ENCODE data around the gene UBE2Z.

UBE2Z gene

DNA sequence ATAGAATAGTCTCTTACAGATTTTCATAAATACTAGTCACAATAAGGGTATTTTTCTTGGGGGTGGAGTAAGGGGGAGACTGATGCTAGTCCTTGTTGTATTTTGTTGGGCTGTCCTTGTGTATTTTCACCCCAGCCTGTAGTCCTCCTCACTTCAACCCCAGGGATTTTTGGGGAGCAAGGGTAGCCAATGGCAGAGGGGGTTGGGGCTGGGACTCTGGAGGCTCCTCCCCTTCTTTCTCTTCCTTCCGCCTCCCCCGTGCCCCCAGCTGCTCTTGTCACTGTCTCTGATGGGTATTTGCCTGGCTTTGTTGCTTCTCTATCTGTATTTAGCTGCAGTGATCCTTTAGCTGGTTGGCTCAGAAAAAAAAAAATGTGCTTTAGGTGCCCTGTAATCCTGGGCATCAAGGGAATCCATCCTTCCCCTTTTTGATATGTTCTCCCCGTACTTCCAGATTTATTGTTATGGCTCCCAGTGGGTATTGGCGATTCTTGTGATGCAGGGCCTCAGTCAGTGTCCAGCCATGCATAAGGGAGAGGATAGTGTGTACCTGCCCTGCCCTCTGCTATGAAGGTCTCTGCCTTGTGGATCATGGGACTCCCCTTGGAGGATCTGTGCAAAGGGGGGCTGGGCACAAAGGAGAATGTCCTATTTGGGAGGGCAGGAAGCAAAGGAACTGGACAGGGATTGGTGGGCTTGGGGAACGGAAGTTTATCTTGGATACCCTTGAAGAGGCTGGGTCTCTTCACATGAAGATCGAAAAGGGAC lies 20.0 kb downstream of the UBE2Z start:
- ATAC-seq (ENCODE audit: insufficient read depth, low read depth) (peak; percentile 15; the same call in 1 of the 3 replicates), DNase-seq (no peak)
- TF ChIP-seq, protein P1, sequence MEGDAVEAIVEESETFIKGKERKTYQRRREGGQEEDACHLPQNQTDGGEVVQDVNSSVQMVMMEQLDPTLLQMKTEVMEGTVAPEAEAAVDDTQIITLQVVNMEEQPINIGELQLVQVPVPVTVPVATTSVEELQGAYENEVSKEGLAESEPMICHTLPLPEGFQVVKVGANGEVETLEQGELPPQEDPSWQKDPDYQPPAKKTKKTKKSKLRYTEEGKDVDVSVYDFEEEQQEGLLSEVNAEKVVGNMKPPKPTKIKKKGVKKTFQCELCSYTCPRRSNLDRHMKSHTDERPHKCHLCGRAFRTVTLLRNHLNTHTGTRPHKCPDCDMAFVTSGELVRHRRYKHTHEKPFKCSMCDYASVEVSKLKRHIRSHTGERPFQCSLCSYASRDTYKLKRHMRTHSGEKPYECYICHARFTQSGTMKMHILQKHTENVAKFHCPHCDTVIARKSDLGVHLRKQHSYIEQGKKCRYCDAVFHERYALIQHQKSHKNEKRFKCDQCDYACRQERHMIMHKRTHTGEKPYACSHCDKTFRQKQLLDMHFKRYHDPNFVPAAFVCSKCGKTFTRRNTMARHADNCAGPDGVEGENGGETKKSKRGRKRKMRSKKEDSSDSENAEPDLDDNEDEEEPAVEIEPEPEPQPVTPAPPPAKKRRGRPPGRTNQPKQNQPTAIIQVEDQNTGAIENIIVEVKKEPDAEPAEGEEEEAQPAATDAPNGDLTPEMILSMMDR (IDR thresholded peaks at IDR 0.05; ENCODE audit: borderline replicate concordance, extremely low read depth, low read length, poor library complexity, severe bottlenecking), result no peak
- TF ChIP-seq EZH2 (IDR thresholded peaks at IDR 0.05; ENCODE audit: borderline replicate concordance, low read depth, low read length, severe bottlenecking), result no peak
- Histone ChIP-seq H2AFZ (ENCODE audit: low read depth, low read length) (no peak overlapping the region), H3K27ac (ENCODE audit: low read length) (no peak overlapping the region), H3K4me3 (ENCODE audit: low read depth in 1 of 2, low read length in 2 of 2) (no peak overlapping the region), H3K4me2 (ENCODE audit: insufficient read depth, low read length) (no peak overlapping the region), H3K36me3 (ENCODE audit: insufficient read depth, low read length) (peaks cover 100% of the 10 kb centered on the region), H3K27me3 (ENCODE audit: insufficient read depth, low read length, poor library complexity) (no peaks in the 10 kb centered on the region), H3K9ac (ENCODE audit: low read depth, low read length) (no peak overlapping the region), H4K20me1 (ENCODE audit: insufficient read depth, low read length) (peaks cover 38% of the 10 kb centered on the region), H3K9me3 (ENCODE audit: insufficient read depth, low read length, severe bottlenecking) (no peaks in the 10 kb centered on the region), H3K4me1 (ENCODE audit: insufficient read depth, low read length) (no peaks in the 10 kb centered on the region), H3K79me2 (ENCODE audit: insufficient read depth, low read length) (no peaks in the 10 kb centered on the region)

DNA sequence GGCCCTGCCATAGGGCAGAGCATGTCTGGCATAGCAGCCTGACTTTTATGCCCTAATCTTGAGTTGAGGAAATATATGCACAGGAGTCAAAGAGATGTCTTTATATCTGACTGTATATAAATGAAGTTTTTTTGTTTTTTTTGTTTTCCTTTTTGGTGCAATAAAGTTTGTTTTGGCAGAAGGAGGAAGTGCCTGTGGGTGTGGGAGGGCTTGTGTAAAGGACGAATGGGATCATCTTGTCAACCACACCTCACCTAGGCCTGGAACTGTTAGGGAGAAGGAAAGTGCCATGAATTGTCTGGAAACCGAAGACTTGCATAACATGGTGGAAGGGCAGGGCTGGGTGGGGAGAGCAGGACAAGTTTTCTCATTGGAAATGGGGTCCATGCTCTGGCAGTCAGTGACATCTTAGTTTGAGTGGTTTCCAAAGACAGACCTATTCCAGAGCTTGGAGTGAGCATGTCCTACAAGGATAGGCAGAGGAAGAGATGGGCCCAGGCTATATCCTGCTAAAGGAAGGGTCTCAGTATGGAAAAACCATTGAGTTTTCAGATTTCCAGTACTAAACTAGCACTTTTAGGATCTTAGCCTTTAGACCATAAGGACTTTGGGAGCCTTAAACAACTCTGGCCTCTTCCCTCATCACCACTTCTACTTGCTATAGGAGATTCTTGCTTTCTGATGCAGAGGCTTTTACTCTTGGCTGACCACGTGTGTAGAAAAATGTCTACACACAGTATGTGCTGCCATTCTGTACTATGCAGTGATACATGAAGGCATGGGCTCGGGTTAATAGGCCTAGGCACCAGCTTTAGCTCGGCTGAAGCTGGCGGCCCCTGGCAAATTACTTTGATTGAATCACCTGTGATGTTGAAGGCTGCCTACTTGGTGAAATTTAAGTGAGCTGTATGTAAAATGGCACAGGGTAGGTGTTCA lies 20.9 kb downstream of the UBE2Z start:
- H3K27me3 ChIP-seq (ENCODE audit: insufficient read depth, low read length, poor library complexity), result no peaks in the 10 kb centered on the region
- peaks cover 38% of the 10 kb centered on the region for H4K20me1 ChIP-seq (ENCODE audit: insufficient read depth, low read length)
- H3K36me3 ChIP-seq (ENCODE audit: insufficient read depth, low read length), result peaks cover 100% of the 10 kb centered on the region
- H3K9ac ChIP-seq (ENCODE audit: low read depth, low read length), result no peak overlapping the region
- peak; percentile 11; the same call in 1 of the 3 replicates for ATAC-seq (ENCODE audit: insufficient read depth, low read depth)
- H2AFZ ChIP-seq (ENCODE audit: low read depth, low read length), result no peak overlapping the region
- no peak overlapping the region for H3K4me3 ChIP-seq (ENCODE audit: low read depth in 1 of 2, low read length in 2 of 2)
- TF ChIP-seq EZH2 (IDR thresholded peaks at IDR 0.05; ENCODE audit: borderline replicate concordance, low read depth, low read length, severe bottlenecking), result no peak
- TF ChIP-seq, protein P1 (IDR thresholded peaks at IDR 0.05; ENCODE audit: borderline replicate concordance, extremely low read depth, low read length, poor library complexity, severe bottlenecking), result no peak
- H3K27ac ChIP-seq (ENCODE audit: low read length), result no peak overlapping the region
- no peaks in the 10 kb centered on the region for H3K9me3 ChIP-seq (ENCODE audit: insufficient read depth, low read length, severe bottlenecking)
- H3K79me2 ChIP-seq (ENCODE audit: insufficient read depth, low read length), result no peaks in the 10 kb centered on the region
- no peak overlapping the region for H3K4me2 ChIP-seq (ENCODE audit: insufficient read depth, low read length)
- no peak for DNase-seq
- H3K4me1 ChIP-seq (ENCODE audit: insufficient read depth, low read length), result no peaks in the 10 kb centered on the region

DNA sequence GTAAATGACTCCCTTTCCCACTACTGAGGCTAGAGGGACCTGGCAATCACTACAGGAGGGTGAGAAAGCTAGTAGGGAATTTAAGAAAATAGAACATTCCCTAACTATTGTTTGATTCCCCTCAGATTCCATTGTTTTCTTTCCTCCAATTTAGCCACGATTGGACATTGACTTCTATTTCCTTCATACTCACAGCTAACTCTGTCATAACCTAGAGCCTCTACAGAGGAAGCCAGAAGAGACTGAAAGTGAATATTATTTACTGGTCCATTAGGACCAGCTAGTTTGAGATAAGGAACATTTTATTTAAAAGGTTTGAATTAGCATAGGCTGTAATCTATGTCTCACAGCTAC lies 21.6 kb downstream of the UBE2Z start:
- Histone ChIP-seq H3K27ac (ENCODE audit: low read length) (no peak overlapping the region), H3K4me2 (ENCODE audit: insufficient read depth, low read length) (no peak overlapping the region), H3K4me1 (ENCODE audit: insufficient read depth, low read length) (no peaks in the 10 kb centered on the region), H4K20me1 (ENCODE audit: insufficient read depth, low read length) (peaks cover 38% of the 10 kb centered on the region), H3K4me3 (ENCODE audit: low read depth in 1 of 2, low read length in 2 of 2) (no peak overlapping the region), H3K36me3 (ENCODE audit: insufficient read depth, low read length) (peaks cover 98% of the 10 kb centered on the region), H3K9me3 (ENCODE audit: insufficient read depth, low read length, severe bottlenecking) (no peaks in the 10 kb centered on the region), H3K9ac (ENCODE audit: low read depth, low read length) (no peak overlapping the region), H2AFZ (ENCODE audit: low read depth, low read length) (no peak overlapping the region), H3K79me2 (ENCODE audit: insufficient read depth, low read length) (no peaks in the 10 kb centered on the region), H3K27me3 (ENCODE audit: insufficient read depth, low read length, poor library complexity) (no peaks in the 10 kb centered on the region)
- TF ChIP-seq, protein P1 (IDR thresholded peaks at IDR 0.05; ENCODE audit: borderline replicate concordance, extremely low read depth, low read length, poor library complexity, severe bottlenecking), result no peak
- no peak for TF ChIP-seq EZH2 (IDR thresholded peaks at IDR 0.05; ENCODE audit: borderline replicate concordance, low read depth, low read length, severe bottlenecking)
- ATAC-seq (ENCODE audit: insufficient read depth, low read depth) (no peak), DNase-seq (no peak)

Measured in DND-41 (cell line).